SU-DHL-6 (cell line): ENCODE measurements around the gene ADGRD1.

Experiments
- H2AFZ ChIP-seq: fragments of 200-600 bp; sonication (generic); 2 replicates; pipeline ENCODE4 v1.6.1; 2014; ENCODE audit warnings: low read depth, mild to moderate bottlenecking, moderate library complexity, mixed read lengths, antibody characterized with exemption, low read length; ENCODE audit not compliant: severe bottlenecking
- H3F3A ChIP-seq: fragments of 200-600 bp; shearing (Covaris generic); 2 replicates; pipeline ENCODE4 v1.6.0; 2016; ENCODE audit warnings: antibody characterized with exemption, mild to moderate bottlenecking; ENCODE audit not compliant: insufficient read depth
- H3K27ac ChIP-seq: fragments of 200-600 bp; sonication (generic); 2 replicates; pipeline ENCODE4 v1.5.1; 2016; ENCODE audit warnings: low read depth, mild to moderate bottlenecking, low read length, moderate library complexity, mixed read lengths
- H3K27me3 ChIP-seq: fragments of 200-600 bp; sonication (generic), shearing (Covaris generic); 2 replicates; pipeline ENCODE4 v1.6.0; 2014; ENCODE audit warnings: mild to moderate bottlenecking, low read length
- H3K36me3 ChIP-seq: fragments of 200-600 bp; sonication (generic); 2 replicates; pipeline ENCODE4 v1.6.1; 2014; ENCODE audit warnings: mild to moderate bottlenecking, low read length, mixed read lengths
- H3K4me2 ChIP-seq: fragments of 300-600, 200-600 bp; shearing (Covaris generic), sonication (generic); 2 replicates; pipeline ENCODE4 v1.6.0; 2014; ENCODE audit warnings: low read length, low read depth, mild to moderate bottlenecking; ENCODE audit not compliant: poor library complexity, severe bottlenecking
- H3K4me3 ChIP-seq: fragments of 200-600 bp; sonication (generic); 2 replicates; pipeline ENCODE4 v1.5.1; 2014; ENCODE audit warnings: antibody characterized with exemption, low read length, mild to moderate bottlenecking, mixed read lengths; ENCODE audit not compliant: insufficient read depth, poor library complexity, severe bottlenecking
- H3K79me2 ChIP-seq: fragments of 200-600 bp; sonication (generic); 2 replicates; pipeline ENCODE4 v1.6.1; 2014; ENCODE audit warnings: mild to moderate bottlenecking, low read length, moderate library complexity; ENCODE audit not compliant: insufficient read depth
- H3K9ac ChIP-seq: fragments of 200-600 bp; sonication (generic); 2 replicates; pipeline ENCODE4 v1.7.0; 2014; ENCODE audit warnings: mild to moderate bottlenecking, low read length
- H3K9me2 ChIP-seq: fragments of 200-600 bp; sonication (generic); replicated peaks from 2 replicates; pipeline ENCODE4 v1.6.1; 2014; ENCODE audit warnings: low read length; ENCODE audit not compliant: insufficient read depth
- H3K9me3 ChIP-seq: fragments of 200-600 bp; sonication (generic); 2 replicates; pipeline ENCODE4 v1.6.1; 2014; ENCODE audit warnings: low read length, mixed read lengths; ENCODE audit not compliant: insufficient read depth
- H4K20me1 ChIP-seq: fragments of 200-600 bp; sonication (generic); 2 replicates; pipeline ENCODE4 v1.6.1; 2014; ENCODE audit warnings: low read depth, mild to moderate bottlenecking, antibody characterized with exemption, low read length, moderate library complexity, mixed read lengths
- CTCF ChIP-seq: fragments of 200-600 bp; sonication (generic); IDR thresholded peaks from one replicate; pipeline ENCODE4 v1.5.1; 2017; ENCODE audit warnings: antibody characterized with exemption, mild to moderate bottlenecking, low read length, moderate library complexity; ENCODE audit not compliant: insufficient read depth, poor library complexity, severe bottlenecking
- EZH2phosphoT487 ChIP-seq: fragments of 200-600 bp; sonication (generic), shearing (Covaris generic); conservative IDR thresholded peaks from 2 replicates; pipeline ENCODE4 v1.6.1; 2018; ENCODE audit warnings: mild to moderate bottlenecking, antibody characterized with exemption, low read length, moderate library complexity, mixed read lengths

Gene ADGRD1

DNA sequence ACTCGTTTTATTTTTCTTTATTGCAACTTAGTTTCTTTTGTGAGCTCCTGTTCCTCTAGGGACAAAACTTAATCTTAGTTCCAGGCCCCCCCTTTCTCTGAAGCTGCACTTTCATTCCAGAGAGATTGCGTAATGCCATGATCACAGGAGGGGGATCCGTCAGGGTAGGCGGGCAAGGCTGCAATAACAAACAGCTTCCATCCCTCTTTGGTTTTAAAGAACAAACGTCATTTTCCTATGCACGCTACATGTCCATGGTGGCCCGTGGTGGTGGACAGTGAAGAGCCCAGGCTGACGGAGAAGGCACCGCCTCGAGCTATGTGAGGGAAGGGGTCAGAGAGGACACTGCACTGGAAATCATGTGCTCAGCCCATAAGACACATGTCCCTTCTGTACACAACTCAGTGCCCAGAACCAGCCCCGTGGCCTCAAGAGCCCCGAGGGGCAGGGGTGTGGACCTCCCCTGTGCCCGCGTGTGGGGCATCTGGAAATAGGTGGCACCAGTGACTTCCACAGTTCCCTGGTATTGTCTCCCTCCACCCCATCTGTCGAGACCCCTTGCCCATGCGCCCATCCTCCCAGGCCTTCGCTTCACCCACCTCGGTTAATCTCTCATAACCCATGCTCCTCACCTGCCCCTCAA lies 161.4 kb downstream of the ADGRD1 start:
- no peaks in the 10 kb centered on the region for H4K20me1 ChIP-seq
- H3K27ac ChIP-seq: no peak overlapping the region
- H3K9me3 ChIP-seq: no peaks in the 10 kb centered on the region
- H3K9ac ChIP-seq: no peak overlapping the region
- H3K36me3 ChIP-seq: no peaks in the 10 kb centered on the region
- TF ChIP-seq CTCF (no peak), EZH2phosphoT487 (no peak)
- H3K4me3 ChIP-seq: no peak overlapping the region
- no peaks in the 10 kb centered on the region for H3K9me2 ChIP-seq
- H2AFZ ChIP-seq: no peak overlapping the region
- H3F3A ChIP-seq: no peaks in the 10 kb centered on the region
- no peak overlapping the region for H3K4me2 ChIP-seq
- no peaks in the 10 kb centered on the region for H3K27me3 ChIP-seq
- H3K79me2 ChIP-seq: no peaks in the 10 kb centered on the region

GRCh38 chr12:131115766-131116467 lies 162.2 kb downstream of the ADGRD1 start:
- Histone ChIP-seq H3K9me3 (no peaks in the 10 kb centered on the region), H3K27ac (no peak overlapping the region), H3K9ac (no peak overlapping the region), H3K4me2 (no peak overlapping the region), H3F3A (no peaks in the 10 kb centered on the region), H3K79me2 (no peaks in the 10 kb centered on the region), H3K9me2 (no peaks in the 10 kb centered on the region), H3K36me3 (no peaks in the 10 kb centered on the region), H2AFZ (no peak overlapping the region), H3K27me3 (no peaks in the 10 kb centered on the region), H4K20me1 (no peaks in the 10 kb centered on the region), H3K4me3 (no peak overlapping the region)
- TF ChIP-seq CTCF (no peak), EZH2phosphoT487 (no peak)

DNA sequence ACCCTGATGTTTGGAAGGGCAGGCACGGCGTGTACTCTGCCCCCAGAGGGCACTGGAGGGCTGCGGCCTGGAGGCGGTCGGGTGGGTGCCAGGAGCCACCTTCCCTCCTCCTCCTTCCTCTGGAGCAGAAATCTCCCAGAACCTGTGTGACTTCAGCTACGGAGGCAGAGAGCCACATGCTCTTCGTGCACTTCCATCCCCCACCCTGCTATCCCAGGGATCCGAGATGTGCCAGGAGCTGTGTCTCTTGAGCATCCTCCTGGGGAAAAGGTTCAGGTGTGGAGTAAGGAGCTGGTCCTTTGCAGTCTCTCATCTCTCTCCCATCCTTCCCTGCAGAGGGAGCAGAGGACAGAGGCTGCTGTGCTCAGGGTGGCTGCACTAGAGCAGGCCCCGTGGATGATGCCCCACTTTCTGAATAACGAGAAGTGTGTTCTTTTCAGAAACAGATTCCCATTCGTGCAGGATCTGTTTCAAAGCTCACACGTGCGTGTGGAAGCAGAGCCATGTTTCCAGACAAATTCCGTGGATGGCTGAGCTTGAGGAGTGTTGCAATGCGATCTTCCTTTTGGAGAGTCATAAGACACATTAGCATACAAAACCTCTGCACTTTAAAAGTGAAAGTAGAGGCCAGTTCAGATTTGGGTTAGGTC lies 162.9 kb downstream of the ADGRD1 start:
- H3K79me2 ChIP-seq: no peaks in the 10 kb centered on the region
- H3K4me3 ChIP-seq: no peak overlapping the region
- H3K9ac ChIP-seq: no peak overlapping the region
- no peaks in the 10 kb centered on the region for H3F3A ChIP-seq
- H3K27ac ChIP-seq: no peak overlapping the region
- H2AFZ ChIP-seq: no peak overlapping the region
- H3K9me3 ChIP-seq: no peaks in the 10 kb centered on the region
- TF ChIP-seq EZH2phosphoT487: no peak
- no peak for TF ChIP-seq CTCF
- no peak overlapping the region for H3K4me2 ChIP-seq
- no peaks in the 10 kb centered on the region for H3K9me2 ChIP-seq
- H3K27me3 ChIP-seq: no peaks in the 10 kb centered on the region
- H4K20me1 ChIP-seq: no peaks in the 10 kb centered on the region
- no peaks in the 10 kb centered on the region for H3K36me3 ChIP-seq
